HG03432 (cell line): ENCODE results near the gene MT3.
A peak's percentile ranks its signal among the peaks of the same experiment; 100 is the strongest.

Experiments
- ATAC-seq: cut with Tn5 transposase; IDR thresholded peaks from one replicate; pipeline ENCODE4 v1.9.1; 2021; ENCODE audit warnings: mild to moderate bottlenecking, moderate library complexity; ENCODE audit not compliant: unreplicated experiment

Gene MT3

DNA sequence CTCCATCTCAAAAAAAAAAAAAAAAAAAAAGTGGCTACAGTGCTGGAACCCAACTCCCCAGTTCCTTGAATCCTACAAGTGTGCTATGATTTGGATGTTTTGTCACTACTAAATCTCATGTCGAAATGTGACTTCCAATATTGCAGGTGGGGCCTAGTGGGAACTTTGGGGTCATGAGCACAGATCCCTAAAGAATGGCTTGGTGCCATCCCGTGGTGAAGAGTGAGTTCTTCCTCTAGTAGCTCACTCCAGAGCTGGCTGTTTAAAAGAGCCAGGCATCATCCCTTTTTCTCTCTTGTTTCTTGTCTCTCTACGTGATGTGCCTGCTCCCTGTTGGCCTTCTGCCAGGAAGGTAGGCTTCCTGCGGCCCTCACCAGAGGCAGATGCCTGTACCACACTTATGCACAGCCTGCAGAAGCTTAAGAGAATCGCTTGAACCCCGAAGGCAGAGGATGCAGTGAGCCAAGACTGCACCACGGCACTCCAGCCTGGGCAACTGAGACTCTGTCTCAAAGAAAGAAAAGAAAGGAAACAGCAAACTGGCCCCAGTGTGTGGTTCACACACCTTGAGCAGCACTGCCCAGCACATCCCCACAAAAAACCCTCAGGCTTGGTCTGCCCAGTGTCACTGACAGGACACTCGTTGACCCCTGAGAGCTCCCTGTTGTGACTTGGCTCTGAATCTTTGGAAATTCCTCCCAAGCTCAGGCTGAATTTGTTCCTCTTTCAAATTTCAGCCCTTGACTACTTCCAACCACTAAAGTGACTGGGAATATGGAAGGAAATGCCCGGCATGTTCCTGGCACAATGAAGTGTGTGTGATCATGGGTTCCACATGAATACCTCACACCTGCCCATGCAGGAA, 39.4 kb downstream of the MT3 start:
- ATAC-seq: no peak

DNA sequence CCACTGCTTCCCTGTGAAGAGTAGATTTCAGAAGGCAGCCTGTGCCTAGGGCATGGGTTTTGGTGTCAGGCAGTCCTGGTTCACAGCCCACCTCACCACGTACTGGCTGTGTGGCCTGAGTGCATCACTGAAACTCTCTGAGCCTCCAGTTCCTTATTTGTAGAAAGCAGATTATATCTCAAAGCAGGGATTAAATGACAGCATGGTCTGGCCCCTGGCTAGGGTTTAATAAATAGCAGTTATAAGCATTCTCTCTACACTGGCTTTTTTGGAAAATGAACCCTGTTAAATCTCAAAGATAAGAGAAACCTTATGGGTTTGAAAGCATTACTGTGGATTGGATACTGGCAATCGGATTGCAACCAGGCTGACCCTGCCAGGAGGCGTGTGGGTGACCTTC, 40.2 kb downstream of the MT3 start:
- ATAC-seq: peak; percentile 3

DNA sequence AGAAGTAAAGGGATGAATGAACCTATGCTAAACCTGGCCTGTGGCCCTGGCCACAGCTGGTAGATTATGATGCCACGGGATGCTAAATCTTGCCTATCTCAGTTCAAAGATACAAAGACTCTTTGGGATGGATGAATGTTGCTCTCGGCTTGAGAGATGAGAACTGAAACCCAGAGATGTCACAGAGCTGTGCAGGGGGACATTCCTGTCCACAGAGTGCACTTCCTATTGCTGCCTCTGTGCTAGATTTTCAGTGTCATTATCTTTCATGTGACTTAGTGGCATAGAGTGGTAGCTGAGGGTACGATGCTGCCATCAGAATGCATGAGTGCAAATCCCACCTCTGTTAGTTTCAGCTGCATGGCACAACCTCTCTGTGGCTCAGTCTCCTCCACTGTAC, 40.8 kb downstream of the MT3 start:
- ATAC-seq: peak; percentile 82

DNA sequence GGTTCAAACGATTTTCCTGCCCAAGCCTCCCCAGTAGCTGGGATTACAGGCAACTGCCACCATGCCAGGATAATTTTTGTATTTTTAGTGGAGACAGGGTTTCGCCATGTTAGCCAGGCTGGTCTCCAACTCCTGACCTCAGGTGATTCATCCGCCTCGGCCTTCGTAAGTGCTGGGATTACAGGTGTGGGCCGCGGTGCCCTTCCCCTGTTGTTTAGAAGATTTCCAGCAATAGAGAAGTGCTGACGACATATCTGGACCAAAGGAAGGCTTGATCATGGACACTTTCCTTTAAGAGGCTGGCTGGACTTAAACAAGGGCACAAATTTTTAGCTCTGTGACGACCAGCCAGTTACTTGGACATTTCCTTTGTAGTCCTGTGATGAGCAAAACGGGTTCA, 41.9 kb downstream of the MT3 start:
- no peak for ATAC-seq

DNA sequence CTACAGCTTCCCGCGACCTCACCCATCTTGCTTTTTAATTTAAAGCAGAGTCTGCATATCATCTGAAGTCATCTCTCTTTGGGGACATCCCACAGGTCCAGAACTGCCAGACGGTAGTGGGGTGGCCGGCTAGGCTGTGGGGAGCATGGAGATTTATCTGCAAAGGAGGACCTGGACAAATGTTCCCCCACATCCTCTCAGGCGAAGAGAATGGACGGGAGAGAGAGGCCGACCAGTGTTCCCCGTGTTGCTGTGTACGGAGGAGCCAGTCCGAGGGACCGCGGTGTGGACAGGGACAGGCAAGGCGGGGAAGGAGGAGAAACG, 42.5 kb downstream of the MT3 start:
- ATAC-seq: no peak

DNA sequence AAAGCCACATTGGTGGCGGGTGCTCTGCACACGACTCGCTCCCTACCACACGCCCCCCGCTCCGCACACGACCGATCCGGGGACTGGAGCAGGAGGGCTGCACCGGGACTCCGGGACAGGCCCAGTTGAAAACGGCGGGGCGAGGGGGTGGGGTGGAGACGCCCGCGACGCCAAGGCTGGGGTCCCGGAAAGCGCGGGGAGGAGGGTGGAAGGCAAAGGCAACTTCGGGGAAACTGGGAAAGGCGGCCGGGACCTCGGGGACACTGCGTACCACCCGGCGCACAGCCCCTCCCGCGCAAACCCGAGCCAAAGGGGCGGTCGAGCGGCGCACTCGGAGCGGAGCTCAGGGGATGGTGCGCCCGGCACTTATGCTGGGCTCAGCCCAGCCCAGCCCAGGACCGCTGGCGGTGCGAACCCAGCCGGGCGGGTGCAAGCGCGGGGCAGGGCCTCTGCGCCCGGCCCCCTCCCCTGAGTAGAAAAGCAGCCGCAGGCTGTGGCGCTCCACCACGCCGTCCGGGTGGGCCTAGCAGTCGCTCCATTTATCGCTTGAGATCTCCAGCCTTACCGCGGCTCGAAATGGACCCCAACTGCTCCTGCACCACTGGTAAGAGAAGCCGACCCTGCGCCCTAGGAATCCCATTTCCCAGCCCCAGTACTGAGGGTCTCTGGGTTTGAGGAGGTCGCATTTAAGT, 43.0 kb downstream of the MT3 start, which contains the start of gene MT1M:
Gene MT1M, plus strand, starts transcription at position 504 of the 692 bp plus-strand sequence. Its CDS starts 73 bp downstream, at position 577.
- no peak for ATAC-seq

DNA sequence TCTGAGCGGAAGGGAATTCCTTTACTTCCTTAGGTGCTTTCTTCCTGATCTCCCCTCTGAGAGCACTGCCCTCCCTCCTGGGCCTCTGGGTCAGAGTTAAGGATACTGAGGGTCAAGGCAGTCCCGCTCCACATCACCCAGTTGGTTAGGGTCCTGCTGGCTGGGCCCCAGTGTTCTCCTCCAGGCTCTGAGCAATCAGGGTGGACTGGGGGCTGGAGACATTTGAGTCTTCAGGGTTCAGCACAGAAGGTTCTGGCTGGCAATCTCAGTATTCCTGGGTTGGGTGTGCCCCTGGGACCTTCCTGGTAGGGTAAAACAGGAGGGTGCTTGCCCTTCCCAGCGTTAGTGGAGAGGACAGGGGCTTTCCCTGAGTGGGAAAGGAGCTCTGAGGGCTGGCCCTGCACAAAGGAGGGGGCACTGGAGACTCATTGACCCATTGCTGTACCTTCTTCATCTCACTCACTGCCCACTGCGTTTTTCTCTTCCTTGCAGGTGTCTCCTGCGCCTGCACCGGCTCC, 43.6 kb downstream of the MT3 start:
- ATAC-seq: no peak

DNA sequence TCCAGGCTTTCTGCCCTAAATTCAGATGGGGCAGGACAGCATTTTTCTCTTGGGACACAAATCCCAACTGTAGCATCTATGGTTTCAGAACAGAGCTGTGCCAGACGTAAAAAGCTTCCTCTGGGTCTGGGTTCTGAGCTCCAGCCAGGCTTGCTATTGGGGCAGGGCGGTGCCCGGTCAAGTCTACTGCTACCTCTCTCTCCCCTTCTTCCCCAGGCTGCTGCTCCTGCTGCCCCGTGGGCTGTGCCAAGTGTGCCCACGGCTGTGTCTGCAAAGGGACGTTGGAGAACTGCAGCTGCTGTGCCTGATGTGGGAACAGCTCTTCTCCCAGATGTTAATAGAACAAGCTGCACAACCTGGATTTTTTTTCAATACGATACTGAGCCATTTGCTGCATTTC, 44.2 kb downstream of the MT3 start:
- ATAC-seq: no peak

DNA sequence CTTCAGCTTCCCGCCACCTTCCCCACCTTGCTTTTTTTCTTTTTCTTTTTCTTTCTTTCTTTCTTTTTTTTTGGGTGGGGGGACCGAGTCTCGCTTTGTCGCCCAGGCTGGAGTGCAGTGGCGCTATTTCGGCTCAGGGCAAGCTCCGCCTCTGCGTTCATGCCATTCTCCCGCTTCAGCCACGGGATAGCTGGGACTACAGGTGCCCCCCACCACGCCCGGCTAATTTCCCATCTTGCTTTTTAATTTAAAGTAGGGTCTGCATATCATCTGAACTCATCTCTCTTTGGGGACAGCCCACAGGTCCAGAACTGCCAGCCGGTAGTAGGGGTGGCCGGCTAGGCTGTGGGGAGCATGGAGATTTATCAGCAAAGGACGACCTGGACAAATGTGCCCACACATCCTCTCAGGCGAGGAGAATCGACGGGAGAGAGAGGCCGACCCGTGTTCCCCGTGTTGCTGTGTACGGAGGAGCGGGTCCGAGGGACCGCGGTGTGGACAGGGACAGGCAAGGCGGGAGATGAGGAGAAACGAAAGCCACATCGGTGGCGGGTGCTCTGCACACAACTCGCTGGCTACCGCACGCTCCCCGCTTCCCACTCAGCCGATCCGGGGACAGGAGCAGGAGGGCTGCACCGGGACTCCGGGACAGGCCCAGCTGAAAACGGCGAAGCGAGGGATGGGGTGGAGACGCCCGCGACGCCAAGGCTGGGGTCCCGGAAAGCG, 45.5 kb downstream of the MT3 start:
- ATAC-seq: no peak

DNA sequence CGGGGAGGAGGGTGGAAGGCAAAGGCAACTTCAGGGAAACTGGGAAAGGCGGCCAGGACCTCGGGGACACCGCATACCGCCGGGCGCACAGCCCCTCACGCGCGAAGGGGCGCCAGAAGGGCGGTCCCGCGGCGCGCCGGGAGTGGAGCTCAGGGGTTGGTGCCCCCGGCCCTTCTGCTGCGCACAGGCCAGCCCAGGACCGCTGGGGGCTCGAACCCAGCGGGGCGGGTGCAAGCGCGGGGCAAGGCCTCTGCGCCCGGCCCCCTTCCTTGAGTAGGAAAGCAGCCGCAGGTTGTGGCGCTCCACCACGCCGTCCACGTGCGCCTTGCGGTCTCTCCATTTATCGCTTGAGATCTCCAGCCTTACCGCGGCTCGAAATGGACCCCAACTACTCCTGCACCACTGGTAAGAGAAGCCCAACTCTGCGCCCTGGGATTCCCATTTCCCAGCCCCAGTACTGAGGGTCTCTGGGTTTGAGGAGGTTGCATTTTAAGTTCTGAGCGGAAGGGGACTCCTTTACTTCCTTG, 46.2 kb downstream of the MT3 start:
- ATAC-seq: no peak

DNA sequence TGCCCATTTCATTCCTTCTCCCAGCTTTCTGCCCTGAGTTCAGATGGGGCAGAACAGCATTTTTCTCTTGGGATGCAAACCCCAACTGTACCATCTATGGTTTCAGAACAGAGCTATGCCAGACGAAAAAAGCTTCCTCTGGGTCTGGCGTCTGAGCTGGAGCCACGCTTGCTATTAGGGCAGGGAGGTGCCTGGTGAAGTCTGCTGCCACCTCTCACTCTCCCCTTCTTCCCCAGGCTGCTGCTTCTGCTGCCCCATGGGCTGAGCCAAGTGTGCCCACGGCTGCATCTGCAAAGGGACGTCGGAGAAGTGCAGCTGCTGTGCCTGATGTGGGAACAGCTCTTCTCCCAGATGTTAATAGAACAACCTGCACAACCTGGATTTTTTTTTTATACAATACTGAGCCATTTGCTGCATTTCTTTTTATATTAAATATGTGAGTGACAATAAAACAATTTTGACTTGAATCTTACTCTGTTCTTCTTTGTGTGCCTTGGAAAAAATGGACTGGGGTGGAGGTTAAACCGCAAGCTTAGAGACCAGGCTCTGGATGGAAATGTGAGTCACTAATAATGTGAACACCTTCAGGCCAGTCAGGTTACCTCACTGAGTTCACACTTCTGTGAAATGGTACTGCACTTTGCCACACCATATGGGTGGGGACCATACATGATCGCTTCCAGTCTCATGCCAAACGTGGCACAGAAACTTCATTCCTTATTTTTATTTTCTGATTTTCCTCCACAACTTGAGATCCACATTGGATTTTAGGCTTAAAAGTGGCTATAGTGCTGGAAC, 47.5 kb downstream of the MT3 start:
- ATAC-seq: no peak

DNA sequence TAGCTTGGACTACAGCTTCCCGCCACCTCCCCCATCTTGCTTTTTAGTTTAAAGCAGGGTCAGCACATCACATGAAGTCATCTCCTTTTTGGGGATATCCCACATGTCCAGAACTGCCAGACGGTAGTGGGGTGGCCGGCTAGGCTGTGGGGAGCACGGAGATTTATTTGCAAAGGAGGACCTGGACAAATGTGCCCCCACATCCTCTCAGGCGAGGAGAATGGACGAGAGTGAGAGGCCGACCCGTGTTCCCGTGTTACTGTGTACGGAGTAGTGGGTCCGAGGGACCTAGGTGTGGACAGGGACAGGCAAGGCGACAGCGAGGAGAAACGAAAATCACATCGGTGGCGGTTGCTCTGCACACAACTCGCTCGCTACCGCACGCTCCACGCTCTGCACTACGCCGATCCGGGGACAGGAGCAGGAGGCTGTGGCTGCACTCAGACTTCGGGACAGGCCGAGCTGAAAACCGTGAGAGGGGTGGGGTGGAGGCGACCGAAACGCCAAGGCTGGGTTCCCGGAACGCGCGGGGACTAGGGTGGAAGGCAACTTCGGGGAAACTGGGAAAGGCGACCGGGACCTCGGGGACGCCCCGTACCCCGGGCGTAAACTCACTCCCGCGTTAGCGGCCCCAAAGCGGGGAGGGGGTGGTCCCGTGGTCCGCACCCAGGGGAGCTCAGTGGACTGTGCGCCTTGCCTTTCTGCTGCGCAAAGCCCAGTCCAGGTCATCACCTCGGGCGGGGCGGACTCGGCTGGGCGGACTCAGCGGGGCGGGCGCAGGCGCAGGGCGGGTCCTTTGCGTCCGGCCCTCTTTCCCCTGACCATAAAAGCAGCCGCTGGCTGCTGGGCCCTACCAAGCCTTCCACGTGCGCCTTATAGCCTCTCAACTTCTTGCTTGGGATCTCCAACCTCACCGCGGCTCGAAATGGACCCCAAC, 48.8 kb downstream of the MT3 start, which contains the start of gene MT1A:
Gene MT1A, plus strand, starts transcription at position 853 of the 937 bp plus-strand sequence. Its CDS starts 73 bp downstream, at position 926.
- ATAC-seq: no peak

DNA sequence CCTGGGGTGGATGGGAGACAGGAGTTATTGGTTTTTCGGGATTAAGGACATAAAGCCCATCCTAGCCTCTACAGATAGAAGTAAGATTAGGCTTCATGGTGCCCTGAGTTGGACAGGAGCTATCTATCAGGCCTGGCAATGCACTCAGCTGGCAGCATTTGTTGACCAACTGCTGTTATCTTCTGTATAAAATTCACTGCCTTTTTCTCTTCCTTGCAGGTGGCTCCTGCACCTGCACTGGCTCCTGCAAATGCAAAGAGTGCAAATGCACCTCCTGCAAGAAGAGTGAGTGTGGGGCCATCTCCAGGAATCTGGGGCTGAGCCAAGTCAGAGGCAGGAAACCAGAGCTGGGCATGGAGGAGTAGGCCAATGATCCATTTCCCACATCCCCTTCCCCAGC, 49.7 kb downstream of the MT3 start:
- ATAC-seq: no peak

DNA sequence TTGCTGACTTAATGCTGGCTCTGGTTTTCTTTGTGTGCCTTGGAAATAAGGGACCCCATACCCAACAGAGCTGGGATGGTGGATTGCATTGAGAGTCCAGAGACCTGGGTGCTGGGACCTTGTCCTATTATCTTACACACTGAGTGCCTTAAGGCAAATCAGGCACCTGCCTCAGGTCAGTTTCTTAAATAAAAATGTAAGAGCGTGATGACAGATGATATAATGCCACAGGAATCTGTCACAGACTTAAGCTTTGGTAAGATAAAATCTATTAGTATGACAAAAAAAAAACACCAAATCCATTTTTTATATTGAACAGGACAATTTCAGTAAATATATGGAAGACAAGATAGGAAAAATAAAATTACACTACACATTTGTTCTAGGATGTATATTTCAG, 50.7 kb downstream of the MT3 start:
- ATAC-seq: no peak
